T-helper 22 cell (primary cell): ENCODE data around the gene KLRG1.

Source experiments
- DNase-seq: peaks from one replicate; pipeline ENCODE4 v3.0.0-alpha.2; 2020; ENCODE audit warnings: low read depth

The KLRG1 gene

GRCh38 chr12:8987163-8987562 is 2.2 kb upstream of the KLRG1 start:
- no peak for DNase-seq

DNA sequence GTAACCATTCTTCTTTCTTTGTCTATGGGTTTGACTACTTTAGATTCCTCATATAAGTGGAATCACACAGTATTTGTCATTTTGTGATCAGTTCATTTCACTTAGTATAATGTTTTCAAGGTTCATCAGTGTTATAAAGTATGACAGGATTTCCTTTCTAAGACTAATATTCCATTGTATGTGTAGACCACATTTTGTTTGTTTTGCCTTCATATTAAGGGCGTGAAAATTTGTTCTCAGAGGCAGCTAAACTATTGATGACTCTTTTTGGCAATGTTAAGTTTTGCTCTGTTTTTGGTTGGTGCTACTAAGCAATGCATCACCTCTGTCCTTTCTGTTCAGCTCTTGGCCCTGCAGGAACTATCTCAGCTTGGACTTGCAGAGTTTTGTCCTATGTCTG is 1.7 kb upstream of the KLRG1 start:
- no peak for DNase-seq

GRCh38 chr12:8991371-8992345 is 2.3 kb downstream of the KLRG1 start:
- DNase-seq = no peak

DNA sequence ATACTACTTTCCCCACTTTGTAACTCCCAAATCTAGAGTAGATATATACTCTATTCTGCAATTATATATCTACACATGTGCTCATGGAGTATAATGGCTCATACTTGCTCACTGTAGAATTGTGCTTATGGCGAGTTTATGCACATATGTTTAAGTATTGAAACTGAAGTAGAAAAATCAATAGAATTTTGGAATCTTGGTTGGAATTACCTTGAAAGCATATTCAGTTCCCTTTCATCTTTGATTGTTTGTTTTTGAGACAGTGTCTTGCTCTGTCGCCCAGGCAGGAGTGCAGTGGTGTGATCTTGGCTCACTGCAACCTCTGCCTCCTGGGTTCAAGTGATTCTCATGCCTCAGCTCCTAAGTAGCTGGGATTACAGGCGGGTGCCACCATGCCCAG is 4.5 kb downstream of the KLRG1 start:
- no peak for DNase-seq

DNA sequence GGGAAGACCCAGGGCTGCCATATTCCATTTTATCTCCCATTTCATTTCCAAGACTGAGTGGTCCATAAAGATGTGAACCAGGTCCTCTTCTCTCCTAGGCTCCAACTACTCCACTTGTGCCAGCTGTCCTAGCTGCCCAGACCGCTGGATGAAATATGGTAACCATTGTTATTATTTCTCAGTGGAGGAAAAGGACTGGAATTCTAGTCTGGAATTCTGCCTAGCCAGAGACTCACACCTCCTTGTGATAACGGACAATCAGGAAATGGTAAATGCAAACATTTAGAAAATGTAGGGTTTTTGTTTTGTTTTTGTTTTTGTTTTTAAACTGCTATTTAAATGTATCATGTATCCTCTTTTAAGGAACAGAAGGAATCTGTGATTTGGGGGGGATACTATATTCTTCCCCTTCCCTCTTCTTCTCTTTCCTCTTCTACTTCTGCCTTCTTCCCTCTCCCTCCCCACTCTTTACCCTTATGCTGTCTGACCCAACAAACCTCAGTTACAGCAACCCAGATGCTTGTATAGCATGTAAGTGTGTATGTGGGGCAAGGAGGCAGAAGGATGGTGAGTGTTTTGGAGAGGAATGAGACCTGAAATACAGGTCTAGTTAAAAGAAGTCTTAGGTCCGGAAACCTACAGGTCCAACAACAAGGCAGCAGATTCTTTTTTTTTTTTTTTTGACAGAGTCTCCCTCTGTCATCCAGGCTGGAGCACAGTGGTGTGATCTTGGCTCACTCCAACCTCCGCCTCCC is 5.9 kb downstream of the KLRG1 start:
- no peak for DNase-seq

DNA sequence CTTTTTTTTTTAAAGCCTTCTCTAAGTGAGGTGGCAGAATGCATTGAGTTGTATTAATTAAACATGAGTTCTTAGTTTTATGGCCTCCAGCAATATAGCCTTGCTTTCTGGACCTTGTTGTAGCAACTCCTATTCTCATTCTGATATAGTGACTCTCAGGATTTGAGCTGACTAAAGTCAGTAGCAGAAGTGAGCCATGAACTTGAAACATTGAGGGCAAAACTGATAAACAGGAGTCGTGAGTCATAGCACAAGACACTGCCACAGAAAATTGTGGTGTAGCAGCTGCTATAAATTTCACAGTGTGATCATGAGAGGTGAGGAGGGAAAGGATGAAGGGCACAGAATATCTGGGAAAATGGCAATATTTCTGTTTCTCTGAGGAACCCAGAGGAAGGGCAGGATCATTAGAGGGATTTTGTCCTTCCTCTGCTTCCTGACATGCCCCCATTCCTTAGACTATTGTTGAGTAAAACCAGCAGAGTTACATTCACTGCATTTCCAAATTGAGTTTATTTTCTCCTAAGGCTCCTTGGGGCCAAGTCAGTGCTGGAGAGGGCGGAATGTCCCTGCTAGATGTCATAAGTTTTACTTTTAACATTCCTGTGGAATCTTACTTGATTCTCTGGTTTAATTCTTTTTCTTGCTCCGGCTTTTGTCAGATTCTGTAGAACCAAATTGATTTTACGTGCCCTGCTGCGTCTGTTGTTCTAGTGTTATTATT is 7.5 kb downstream of the KLRG1 start:
- DNase-seq = no peak

DNA sequence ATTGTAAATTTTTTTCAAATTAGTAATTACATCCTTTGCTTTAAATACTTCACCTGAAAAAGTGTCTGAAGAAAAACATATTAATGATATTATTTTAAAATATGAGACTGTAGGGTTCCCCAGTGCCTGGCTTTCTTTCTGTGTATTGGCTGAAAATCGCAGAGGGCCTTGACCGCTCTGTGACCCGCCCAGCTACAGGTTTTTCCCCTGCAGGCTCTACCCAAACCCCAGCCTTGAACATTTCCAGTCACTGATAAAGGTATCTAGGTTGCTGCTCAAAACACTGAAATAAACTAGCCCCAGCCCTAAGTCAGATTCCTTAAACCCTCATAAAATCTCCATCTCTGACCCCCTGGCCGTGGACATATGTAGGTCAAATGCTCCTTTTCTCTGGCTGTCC is 11.9 kb downstream of the KLRG1 start:
- no peak for DNase-seq

- DNase-seq = no peak
These were observed 13.0 kb downstream of the KLRG1 start for GRCh38 chr12:9002335-9002734.

- DNase-seq = no peak
These were observed 33.2 kb downstream of the KLRG1 start for GRCh38 chr12:9022592-9022991.

- DNase-seq = no peak
These were observed 35.2 kb downstream of the KLRG1 start for GRCh38 chr12:9024512-9024911.

DNA sequence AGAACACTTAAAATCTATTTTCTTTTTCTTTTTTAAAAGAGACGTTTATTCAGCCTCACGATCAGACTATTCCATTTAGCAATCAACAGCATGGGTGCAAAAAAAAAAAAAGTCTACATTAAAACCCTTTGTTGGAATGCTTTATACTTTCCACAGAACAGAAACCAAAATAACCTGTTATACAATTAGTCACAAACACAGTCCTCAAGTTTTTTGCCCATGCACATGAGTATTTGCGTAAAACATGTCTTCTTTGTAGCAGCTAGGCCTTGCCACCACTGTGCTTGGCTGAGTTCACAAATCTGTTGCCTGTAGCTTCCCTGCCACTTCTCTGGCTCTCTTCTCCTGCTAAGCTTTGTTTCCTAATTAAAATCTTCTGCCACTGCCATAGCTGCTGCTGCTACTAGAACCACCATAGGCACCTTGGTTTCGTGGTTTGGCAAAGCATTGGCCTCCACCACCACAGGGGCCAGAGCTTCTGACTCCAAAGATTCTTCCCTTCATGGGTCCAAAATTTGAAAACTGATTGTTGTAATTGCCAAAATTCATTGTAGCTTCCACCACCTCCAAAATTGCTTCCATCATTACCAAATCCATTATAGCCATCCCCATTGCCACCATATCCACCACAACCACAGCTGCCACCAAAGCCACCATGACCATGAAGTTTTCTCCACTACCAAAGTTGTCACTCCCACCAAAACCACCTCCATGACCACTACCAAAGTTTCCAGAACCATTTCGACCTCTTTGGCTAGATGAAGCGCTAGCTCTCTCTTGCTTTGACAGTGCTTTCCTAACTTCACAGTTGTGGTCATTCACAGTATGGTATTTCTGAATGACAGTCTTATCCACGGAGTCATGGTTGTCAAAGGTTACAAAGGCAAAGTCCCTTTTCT is 38.1 kb downstream of the KLRG1 start:
- DNase-seq = no peak

GRCh38 chr12:9030776-9031175 is 41.4 kb downstream of the KLRG1 start:
- DNase-seq = no peak

- no peak for DNase-seq
These were observed 43.0 kb downstream of the KLRG1 start for GRCh38 chr12:9032202-9032964.

GRCh38 chr12:9033265-9033887 is 44.0 kb downstream of the KLRG1 start:
- DNase-seq = no peak

GRCh38 chr12:9034095-9034494 is 44.7 kb downstream of the KLRG1 start:
- DNase-seq = no peak

GRCh38 chr12:9036227-9036626 is 46.9 kb downstream of the KLRG1 start:
- DNase-seq = no peak

DNA sequence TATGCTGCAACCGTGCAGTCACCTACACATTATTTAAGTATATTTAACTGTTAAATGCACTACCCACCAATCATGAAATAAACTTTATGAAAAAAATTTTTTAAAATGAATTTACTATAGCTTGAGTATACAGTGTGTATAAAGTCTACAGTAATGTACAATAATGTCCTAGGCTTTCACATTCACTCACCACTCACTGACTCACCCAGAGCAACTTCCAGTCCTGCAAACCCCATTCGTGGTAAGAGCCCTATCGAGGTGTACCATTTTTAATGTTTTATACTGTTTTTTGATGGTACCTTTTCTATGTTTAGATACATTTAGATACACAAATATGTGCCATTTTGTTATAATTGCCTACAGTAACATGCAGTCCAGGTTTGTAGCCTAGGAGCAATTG is 48.1 kb downstream of the KLRG1 start:
- DNase-seq = no peak

- no peak for DNase-seq
These were observed 50.1 kb downstream of the KLRG1 start for GRCh38 chr12:9039397-9039977.

DNA sequence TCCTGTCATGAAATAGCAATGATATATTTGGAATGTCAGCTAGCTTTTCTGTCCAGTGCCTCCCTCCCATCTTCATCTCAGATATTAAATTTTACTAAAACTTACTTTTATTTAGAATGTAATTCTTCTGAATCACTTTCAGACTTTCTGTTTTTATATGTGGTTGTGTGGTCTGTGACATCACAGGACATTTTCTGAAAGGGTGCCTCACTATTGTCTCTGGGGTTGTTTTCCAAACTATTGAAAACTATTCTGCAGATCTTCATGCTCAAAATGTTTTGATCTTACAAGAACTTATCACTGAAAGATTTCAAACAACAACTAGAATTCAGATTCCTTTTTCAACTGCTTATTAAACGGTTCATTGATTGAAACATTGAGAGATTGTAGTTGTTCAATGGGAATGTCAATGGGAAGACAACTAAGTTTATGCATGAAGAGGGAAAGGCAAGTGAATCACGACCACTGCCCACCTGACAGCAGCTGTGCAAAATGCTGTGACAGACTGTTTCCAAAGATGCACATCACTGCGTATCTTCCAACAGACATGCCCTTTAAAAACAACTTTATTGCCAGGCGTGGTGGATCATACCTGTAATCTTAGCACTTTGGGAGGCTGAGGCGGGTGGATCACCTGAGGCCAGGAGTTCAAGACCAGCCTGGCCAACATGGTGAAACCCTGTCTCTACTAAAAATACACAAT is 51.3 kb downstream of the KLRG1 start:
- no peak for DNase-seq
